ENCODE results near the gene ZNF586.

Gene ZNF586

DNA sequence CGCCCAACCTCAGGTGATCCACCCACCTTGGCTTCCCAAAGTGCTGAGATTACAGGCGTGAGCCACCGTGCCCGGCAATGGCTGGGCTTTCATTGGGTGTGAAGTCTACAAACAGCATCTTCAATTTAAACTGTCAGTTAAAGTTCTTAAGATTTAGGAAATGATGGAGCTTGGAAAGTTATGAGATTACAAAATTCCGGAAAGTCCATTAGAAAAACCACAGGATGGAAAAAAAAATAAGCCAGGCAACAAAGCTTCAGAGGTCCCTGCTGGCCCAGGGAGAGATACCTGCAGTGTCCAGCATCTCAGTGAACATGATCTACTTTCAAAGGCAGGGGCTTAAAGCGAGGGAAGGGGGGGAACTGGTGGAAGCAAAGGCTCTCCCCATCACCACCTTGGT, 56.0 kb downstream of the ZNF586 start:
- DNase-seq, result no peak

DNA sequence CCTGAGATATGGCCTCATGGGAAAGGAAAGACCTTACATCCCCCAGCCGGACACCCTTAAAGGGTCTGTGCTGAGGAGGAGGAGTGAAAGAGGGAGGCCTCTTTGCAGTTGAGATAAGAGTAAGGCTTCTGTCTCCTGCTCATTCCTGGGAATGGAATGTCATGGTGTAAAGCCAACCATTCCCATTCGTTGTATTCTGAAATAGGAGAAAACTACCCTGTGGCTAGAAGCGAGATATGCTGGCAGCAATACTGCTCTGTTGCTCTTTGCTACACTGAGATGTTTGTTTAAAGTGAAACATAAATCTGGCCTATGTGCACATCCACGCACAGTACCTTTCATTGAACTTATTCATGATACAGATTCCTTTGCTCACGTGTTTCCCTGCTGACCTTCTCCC, 59.8 kb downstream of the ZNF586 start:
- no peak for DNase-seq

- no peak for DNase-seq
Observed at GRCh38 chr19:57830071-57830602, 60.7 kb downstream of the ZNF586 start, which contains the start of gene ZNF587B. Gene ZNF587B (plus strand): TSS chr19:57830299. CDS start chr19:57830529, 230 bp downstream.

Data from NCI-H748 treated with DMSO at 0.1 percent for 48 hours (cell line).